HG03521 (cell line): ENCODE measurements around the gene NUP58.

Source experiments
- ATAC-seq: cut with Tn5 transposase; IDR thresholded peaks from one replicate; pipeline ENCODE4 v1.9.1; 2021; ENCODE audit warnings: mild to moderate bottlenecking, moderate library complexity; ENCODE audit not compliant: unreplicated experiment

Gene NUP58

DNA sequence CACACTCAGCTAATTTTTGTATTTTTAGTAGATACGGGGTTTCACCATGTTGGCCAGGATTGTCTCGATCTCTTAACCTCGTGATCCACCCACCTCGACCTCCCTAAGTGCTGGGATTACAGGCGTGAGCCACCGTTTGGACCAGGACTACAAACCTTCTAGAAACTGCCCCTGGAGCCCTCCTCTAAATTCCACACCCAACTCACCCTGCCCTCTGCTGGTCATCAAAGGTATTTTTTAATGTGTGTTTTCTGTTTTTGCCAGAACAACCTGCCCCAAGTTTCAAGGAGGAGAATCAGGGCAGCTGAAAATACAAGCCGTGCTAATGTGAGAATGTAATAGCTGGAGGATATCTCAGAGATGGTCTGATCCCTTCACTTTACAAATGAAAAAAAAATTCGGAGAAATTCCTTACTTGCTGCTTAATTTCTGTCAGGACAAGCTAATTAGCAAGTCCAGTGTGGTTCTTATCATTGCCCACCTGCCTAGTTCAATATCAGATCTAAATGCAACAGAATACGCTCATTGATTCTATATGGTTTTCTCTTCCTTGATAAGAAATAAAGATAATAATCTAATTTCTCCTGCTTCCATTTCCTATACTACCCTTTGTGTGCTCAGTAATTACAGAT is 74.4 kb downstream of the NUP58 start:
- ATAC-seq, result no peak

DNA sequence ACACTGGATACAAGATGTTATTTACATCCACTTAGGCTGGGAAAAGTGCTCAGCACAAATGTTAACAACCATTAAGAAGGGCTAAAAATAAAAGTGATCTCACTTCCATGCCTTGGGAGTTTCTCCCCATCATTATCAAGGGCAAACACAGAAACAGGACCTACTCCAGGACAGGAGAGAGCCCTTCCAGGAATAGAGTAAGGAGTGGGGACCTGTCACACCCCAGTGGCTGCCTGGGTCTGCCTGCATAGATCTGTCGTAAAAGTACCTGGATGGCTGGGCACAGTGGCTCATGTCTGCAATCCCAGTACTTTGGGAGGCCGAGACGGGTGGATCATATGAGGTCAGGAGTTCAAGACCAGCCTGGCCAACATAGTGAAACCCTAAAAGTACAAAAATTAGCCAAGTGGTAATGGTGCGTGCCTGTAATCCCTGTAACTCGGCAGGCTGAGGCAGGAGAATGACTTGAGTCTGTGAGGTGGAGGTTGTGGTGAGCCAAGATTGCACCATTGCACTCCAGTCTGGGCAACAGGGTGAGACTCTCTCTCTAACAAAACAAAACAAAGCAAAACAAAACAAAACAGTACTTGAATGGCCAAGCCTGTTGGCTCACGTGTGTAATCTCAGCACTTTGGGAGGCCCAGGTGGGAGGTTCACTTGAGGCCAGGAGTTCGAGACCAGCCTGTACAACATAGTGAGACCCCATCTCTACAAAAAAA is 76.0 kb downstream of the NUP58 start:
- no peak for ATAC-seq

DNA sequence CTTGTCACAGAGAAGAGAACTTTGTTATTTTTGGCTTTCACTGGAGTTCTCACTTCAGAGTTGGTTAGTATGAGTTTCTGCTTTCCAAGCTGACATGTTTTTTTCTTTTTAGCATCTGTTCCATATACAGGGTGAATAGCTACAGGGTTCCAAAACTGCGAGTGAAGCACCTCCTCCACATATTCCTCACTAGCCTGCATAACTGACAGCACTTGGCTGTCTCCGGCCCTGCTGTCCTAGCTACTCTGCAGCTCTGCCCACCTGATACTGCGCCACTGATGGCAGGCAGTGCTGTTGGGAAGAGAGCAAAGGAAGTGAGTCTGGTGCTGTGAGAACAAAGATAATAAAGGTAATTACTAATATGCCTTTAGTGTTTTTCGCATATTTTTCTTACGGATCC is 77.1 kb downstream of the NUP58 start:
- ATAC-seq, result no peak

DNA sequence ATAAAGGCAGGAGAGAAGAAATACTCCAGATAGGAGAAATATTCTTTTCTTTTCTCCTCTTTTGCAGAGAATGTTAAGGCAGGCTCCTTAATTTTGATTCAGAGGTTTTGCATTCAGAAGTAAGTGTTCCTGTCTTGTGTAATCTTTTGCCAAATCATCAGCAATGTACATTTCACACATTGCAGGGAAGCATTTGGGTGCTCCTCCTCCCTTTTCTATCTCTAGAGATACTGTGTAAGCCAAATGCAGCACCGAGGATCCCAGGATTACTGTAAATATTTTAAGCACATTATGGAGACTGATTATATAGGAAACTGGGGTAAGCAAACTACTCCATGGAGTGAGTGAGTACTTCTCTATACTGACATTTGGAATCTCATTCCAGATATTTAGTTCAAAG is 77.6 kb downstream of the NUP58 start:
- no peak for ATAC-seq

DNA sequence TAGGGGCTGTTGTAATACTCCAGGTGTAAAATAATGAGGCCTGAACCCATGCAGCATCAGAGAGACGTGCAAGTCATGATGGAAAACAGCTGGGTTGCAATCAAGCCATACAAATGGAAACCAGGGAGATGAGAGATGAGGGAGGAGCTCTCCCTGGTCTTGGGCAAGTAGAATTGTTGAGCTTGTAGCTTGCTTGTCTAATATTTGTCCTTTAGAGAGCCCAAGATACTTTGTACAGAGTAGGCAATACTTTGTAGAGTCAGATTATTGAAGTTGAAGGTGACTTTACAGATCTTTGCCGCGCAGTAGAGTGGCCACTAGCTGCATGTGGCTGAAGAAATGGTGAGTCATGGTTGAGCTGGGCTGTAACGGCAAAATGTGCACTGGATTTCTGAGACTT is 78.7 kb downstream of the NUP58 start:
- ATAC-seq, result no peak

DNA sequence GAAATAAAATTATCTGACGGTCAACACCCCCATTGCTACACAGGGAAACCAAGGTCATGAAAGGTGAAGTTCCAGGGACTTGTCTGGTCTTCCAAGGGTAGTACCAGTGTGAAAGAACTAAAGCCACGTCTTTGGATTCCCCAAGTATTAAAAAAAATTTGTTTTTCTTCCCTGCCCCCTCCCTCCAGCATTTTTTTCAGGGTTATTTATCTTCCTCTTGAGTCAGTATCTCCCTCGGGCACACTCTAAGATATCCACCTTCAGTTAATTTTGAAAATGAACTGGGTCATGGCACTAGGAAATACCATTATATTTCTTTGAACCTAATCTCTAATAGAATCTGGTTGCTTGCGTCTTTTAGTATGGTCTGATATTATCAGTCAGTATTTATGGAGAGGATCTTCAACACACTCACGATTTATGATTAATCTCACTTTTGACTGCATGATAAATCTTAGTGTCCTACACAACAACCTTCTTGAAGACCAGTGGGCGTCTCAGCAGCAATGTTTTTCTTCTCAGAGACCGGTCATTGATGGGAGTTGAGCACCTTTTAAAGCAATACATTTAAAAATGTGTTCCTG is 79.4 kb downstream of the NUP58 start:
- no peak for ATAC-seq

DNA sequence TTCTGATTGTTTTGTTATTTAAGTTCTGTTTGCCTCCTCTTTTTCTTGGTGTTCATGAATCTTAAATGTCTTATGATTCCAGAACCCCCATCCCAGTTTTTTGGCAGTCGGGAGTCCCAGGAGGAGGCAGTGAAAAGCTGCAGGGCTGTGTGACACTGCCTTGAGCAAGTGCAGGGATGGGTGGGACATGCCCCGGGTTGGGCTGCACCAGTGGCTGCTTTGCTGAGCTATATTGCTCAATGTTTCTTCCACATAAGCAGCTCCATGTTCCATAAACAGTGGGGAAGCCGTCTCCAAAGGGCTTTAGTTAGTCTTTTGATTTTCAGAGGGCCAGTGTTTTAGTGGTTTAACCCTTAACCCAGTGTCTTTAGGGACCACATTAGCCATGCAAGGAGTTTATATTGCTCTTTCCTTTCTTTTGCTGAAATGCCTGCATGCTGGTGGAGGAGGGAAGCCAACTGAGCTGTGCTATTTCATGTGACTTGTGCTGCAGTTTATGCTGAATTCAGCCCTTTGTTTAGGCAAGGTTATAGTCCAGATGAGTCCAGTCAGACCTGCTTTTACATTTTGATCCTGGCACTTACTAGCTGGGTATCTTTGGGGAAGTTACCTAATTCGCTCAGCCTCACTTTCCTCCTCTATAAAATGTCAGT is 83.5 kb downstream of the NUP58 start:
- ATAC-seq, result no peak

DNA sequence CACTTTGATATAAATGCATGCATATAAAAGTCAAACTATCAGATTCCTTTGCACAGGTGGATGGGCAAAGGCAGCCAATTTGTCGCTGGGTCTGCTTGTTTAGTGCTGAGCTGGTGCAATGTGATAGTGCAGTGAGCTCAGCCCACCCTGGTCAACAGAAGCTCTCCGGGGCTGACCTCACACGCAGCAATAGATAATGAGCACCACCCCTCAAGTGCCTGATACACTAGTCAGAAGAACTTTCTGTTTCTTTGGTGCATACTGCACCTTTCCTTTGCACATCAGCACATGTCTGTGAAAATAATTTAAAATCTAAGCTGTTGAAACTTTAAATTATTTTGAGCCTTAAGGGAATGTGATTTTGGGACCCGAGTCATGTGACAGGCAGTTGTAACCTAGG is 90.5 kb downstream of the NUP58 start:
- ATAC-seq, result no peak
